Inferior parietal cortex (tissue), 1 donor: Measurements from ENCODE around the gene PPIP5K1.

Experiments used
- DNase-seq: peaks from one replicate; pipeline ENCODE4 v3.0.0-alpha.2; 2016; ENCODE audit errors: extremely low spot score

PPIP5K1 gene

DNA sequence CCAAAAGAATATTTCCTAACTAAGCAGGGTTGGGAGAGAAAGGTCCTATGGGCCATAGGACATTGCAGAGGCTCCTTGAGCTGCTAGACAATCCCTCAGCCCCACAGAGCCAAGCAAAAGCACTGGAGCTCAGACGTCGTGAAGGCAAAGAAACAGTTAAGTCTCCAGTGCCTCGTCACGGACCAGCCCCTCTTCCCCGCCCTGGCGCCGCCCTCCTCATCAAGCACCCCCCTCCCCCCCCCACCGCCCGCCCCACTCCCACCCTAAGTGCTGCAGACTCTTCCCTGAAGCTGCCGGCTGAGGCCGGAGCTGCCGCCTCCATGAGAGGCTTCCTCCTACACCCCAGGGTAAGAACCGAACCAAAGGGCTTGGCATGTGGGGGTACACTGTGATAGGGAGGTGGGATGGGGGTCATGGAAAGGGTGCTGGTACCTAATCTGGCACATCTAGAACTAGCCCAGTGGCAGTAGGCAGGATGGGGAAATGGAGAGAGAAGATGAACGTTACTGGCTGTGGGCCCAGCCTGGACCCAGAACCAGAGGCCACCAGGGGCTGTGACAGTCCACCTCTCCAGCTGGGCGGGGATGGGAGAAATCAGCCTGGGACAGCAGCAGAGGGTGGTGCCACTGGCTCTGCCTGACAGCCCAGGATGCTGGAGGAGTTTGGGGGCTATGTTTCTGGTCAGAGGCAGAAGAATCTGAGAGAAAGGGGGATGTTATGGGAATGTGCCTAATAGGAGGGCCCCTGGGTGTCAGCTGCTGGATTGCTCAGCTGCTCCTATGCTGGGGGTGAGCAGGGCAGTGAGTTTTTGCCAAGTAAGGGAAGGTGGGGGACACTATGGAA is 72.4 kb downstream of the PPIP5K1 start, which contains the start of gene MAP1A:
Gene MAP1A (plus strand): TSS at position 255 of the 843 bp plus-strand sequence. CDS start 3,866 bp downstream, outside the sequence.
- DNase-seq: peak; percentile 70

- DNase-seq: no peak
These were observed 73.1 kb downstream of the PPIP5K1 start for GRCh38 chr15:43516801-43517353.

- no peak for DNase-seq
These were observed 73.8 kb downstream of the PPIP5K1 start for GRCh38 chr15:43516185-43516584.

- DNase-seq: no peak
These were observed 74.3 kb downstream of the PPIP5K1 start for GRCh38 chr15:43515741-43516140.

- DNase-seq: peak; percentile 69
These were observed 75.6 kb downstream of the PPIP5K1 start for GRCh38 chr15:43514241-43515057.

DNA sequence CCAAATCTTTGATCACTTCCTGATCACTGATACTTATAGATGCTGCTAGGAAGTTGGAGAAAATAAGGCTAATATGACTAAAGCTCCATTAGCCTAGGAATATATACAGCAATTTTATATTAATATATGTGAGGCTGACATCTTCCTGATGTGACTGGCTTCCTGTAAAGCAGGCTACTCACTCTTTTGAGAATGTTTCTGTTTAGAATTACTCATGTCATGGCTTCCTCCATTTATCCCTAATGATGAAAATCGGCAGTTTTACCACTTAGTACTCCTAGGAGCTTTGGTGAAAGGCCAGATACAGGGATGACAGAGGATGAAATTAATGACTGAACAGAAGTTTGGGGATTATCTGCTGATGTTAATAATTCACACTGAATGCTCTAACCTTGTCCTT is 76.5 kb downstream of the PPIP5K1 start:
- DNase-seq: no peak

DNA sequence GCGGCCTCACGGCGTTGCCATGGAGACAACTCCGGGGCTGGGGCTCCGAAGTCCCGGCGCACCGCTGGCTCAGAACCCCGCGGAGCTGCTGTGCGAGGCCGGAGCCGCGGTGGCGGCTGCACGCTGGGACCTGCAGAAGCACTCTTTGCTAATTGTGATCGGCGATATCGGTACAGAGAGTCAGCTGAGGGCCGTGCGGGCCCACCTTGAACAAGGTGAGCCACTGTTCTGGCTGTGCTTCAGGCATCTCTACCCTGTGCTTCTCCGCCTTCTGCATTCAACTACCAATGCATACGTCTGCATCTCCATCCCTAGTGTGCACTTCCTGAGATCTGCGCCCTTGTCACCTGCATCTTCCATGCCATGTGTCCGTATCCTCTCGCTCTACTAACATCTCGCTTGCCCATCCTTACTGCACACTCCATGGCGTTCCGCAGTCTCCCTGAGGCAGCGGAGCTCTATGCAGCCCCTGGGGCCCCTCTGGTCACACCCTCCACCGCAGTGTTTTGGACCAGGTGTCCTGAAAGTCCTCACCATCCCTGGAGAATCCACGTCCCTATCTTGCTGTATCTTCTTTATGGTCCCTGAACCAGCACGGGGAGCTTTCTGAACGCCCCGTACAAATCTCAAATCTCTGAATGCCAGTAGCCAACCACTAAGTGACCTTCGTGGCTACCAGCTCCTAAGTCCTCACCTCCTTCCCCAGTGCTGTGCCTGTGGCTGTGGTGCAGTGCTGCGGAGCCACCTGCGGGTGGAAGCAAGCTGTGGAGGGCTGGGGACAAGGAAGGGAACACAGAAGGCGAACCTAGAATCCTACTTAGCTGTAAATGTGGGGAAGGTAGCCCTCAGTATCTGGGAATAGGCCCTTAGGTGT is 78.8 kb downstream of the PPIP5K1 start:
- DNase-seq: no peak

- DNase-seq: peak; percentile 98
These were observed 79.6 kb downstream of the PPIP5K1 start for GRCh38 chr15:43510200-43511011.

GRCh38 chr15:43509660-43510199 is 80.3 kb downstream of the PPIP5K1 start:
- no peak for DNase-seq

DNA sequence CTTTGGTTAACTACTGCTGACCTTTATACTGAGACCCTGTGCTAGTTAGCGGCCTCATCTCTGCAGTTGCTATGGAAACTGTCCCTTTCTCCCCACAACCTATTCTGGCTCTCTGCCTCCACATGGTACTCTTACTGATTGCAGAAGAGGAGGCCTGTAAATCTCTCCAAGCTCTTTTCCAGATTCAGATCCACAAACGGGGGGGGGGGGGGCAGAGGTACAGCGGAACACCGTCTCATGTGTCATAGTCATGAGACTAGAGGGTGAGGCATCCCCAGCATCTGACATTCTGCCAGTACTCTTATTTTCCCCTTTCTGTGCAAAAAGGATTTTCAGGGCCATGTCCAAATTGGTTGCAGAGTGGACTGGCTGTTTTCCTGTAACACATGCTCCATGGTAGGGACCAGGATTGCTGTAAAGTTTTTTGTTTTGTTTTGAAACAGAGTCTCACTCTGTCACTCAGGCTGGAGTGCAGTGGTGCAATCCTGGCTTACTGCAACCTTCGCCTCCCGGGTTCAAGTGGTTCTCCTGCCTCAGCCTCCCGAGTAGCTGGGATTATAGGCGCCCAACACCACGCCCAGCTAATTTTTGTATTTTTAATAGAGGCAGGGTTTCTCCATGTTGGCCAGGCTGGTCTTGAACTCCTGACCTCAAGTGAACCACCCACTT is 80.9 kb downstream of the PPIP5K1 start:
- no peak for DNase-seq

DNA sequence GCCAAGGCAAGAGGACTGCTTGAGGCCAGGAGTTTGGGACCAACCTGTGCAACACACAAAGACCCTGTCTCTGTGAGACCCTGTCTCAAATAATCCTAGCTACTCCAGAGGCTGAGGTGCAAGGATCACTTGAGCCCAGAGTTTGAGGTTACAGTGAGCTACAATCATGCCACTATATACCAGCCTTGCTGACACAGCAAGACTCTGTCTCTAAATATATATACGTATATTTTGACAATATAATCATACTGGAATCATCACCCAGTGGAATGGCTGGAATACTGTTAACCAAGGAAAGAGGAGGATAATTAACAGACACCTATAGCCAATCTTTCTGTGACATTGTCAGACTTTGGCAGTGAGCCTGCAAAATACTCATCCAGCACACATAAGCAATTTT is 81.6 kb downstream of the PPIP5K1 start:
- DNase-seq: no peak

- DNase-seq: peak; percentile 11
These were observed 84.3 kb downstream of the PPIP5K1 start for GRCh38 chr15:43505738-43506137.

DNA sequence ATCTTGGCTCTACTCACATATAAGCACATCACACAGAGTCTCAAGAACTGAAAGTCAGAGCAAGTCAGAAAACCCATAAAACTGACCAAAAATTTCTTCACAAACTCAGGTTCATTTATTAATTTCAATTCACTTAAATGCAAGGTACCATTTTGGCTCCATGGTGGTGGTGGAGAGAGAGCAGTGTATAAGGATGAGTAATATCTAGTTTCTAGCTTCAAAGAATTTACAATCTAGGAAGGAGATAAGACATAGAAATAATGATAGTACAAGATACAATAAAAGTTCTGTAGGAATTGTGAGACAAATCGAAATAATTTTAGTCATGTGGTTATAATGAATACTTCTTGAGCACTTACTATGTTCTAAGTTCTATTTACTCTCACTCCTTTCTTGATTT is 90.4 kb downstream of the PPIP5K1 start:
- DNase-seq: no peak

DNA sequence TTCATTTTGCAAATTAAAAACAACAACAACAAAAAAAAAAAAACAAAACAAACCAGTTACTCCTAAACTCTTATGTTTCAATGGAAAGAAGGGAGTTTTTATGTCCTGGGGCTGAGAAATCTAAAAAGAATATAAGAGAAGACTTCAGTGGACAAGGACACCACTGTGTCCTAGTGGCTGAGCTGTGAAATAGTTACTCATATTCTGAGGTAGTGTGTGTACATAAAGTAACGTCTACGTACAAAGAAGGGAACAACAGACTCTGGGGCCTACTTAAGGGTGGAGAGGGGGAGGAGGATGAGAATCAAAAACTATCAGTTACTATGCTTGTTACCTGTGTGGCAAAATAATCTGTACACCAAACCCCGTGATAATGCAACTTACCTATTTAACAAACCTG is 91.0 kb downstream of the PPIP5K1 start:
- DNase-seq: no peak

GRCh38 chr15:43493703-43494472 is 96.1 kb downstream of the PPIP5K1 start:
- DNase-seq: no peak

DNA sequence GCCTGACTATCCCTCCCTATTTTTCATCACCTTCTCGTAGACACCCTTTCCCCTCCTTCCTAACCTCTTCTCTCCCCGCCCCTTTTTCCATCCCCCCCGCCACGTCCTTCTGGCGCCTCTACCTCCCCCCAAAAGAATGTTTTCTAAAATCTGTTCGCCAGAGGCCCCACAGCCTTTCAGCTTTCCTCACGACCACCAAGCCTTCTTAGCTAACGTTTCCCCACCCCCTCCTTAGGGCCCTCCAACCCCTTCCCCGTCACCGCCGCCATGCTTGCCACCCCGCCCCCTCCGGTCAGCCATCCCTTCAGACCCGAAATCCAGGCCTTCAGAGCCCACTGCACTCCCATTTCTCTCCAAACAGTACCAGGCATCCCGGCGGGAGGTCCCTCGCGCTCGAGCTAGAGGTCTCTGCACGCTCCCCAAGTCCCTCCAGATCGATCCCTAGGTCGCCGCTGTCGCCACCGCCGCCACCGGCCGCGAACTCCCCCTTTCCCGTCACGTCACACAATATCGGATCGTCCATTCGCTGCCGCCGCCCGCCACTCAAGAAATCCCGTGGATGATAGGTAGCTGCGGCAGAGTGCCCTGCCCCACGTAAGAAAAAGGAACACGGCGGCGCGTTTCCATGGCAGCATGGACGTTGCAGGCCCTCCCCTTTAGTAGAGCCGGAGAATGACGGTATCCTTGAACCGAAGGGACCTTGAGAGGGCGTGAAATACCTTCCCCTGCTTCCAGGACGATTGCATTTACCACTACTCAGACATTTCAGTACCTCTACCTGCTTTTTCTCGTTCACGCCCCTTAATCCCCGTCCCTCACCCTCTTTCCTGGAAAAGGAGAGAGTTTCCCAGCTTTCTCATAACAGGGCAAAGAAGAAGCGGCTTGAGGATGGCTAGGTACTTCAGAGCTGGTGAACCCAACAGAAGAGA is 97.1 kb downstream of the PPIP5K1 start, which contains the start of gene TP53BP1:
Gene TP53BP1 (minus strand): TSS at position 484 of the 929 bp plus-strand sequence. CDS start 113 bp downstream, at position 371.
- peak; percentile 98 for DNase-seq

DNA sequence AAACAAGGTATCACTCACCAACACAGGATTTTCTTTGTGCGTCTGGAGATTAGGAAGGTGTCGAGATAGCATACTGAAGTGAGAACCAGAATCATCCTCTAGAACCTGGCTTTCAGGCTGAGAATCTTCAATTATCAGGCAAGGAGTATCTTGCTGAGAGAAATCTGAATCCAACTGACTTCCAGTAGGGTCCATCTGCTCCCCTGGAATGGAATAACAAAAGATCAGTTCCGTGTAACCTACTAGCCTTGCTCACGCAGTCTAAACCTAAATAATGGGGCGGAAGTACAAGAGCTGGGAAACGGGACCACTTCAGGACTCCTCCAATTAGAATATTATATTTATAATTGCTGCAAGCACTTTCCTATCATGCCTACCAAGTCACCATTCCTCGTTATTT is 97.7 kb downstream of the PPIP5K1 start:
- no peak for DNase-seq

- DNase-seq: no peak
These were observed 100.8 kb downstream of the PPIP5K1 start for GRCh38 chr15:43489191-43489590.
